Lung (tissue), 12 donors: ENCODE results near the gene SEMG1. TPM values are rescaled to one million over a fixed set of nuclear protein-coding genes. Genes with fewer than 3 reads are reported as not detected.
A peak's percentile ranks its signal among the peaks of the same experiment; 100 is the strongest.

ENCODE experiments used
- ATAC-seq: fragments of 200-7000 bp; cut with Tn5 transposase; one replicate; pipeline ENCODE4 v1.9.1; 2020; ENCODE audit warnings: moderate number of reproducible peaks; ENCODE audit not compliant: insufficient read depth, low FRiP score
- DNase-seq, 3 donors: peaks; one replicate each; pipeline ENCODE4 v3.0.0-alpha.2; 2013 to 2017
- H3K27ac ChIP-seq, 2 donors: one replicate each; pipeline ENCODE4 v1.5.1; 2013; ENCODE audit warnings: mild to moderate bottlenecking in 2 of 2, moderate library complexity in 2 of 2, control low read depth in 1 of 2, inconsistent platforms in 1 of 2, low read depth in 1 of 2, low read length in 1 of 2
- H3K27me3 ChIP-seq, 3 donors: one replicate each; pipeline ENCODE4 v1.5.1; 2013; ENCODE audit warnings: low read length in 2 of 3; ENCODE audit not compliant: control insufficient read depth in 3 of 3, insufficient read depth in 3 of 3
- H3K36me3 ChIP-seq, 4 donors: one replicate each; pipeline ENCODE4 v1.5.1; 2013; ENCODE audit warnings: low read length in 4 of 4, mild to moderate bottlenecking in 1 of 4, moderate library complexity in 1 of 4; ENCODE audit not compliant: control insufficient read depth in 4 of 4, insufficient read depth in 4 of 4
- H3K4me1 ChIP-seq, 5 donors: one replicate each; pipeline ENCODE4 v1.5.1; 2013; ENCODE audit warnings: low read length in 5 of 5, mild to moderate bottlenecking in 2 of 5, moderate library complexity in 1 of 5; ENCODE audit not compliant: control insufficient read depth in 5 of 5, insufficient read depth in 5 of 5
- H3K4me3 ChIP-seq: one replicate; pipeline ENCODE4 v1.5.1; 2013; ENCODE audit warnings: mild to moderate bottlenecking, control low read depth, moderate library complexity
- H3K9ac ChIP-seq, 2 donors: one replicate each; pipeline ENCODE4 v1.5.1; 2013; ENCODE audit warnings: low read length in 2 of 2, control low read depth in 1 of 2; ENCODE audit not compliant: insufficient read depth in 1 of 2
- H3K9me3 ChIP-seq, 4 donors: one replicate each; pipeline ENCODE4 v1.5.1; 2013; ENCODE audit warnings: low read length in 3 of 4, mild to moderate bottlenecking in 1 of 4, moderate library complexity in 1 of 4; ENCODE audit not compliant: control insufficient read depth in 4 of 4, insufficient read depth in 3 of 4
- WGBS, 2 donors: extraction: QIAGEN DNeasy Blood & Tissue Kit; methylation state at CpG; one replicate each; pipeline ENCODE4 v1.1.7; 2013; 5-methylcytosine and 5-hydroxymethylcytosine counted together
- polyA plus RNA-seq, 2 donors: library from polyadenylated mRNA; stranded (reverse); fragments of 200-250 nt; gene quantifications; one replicate each; pipeline ENCODE4 v1.2.1, GENCODE V29; 2013
- total RNA-seq, 2 donors: library from RNA; depleted of rRNA in 1 of 2; stranded (reverse); fragments of >200 nt in 1 of 2; gene quantifications; one replicate each; pipeline ENCODE4 v1.2.1, GENCODE V29; 2014 to 2021
- TF ChIP-seq, protein P1 (sequence below): IDR thresholded peaks from 2 replicates; pipeline ENCODE4 v1.5.1; 2012; ENCODE audit warnings: mild to moderate bottlenecking; ENCODE audit errors: control extremely low read depth, extremely low read depth
- donor health status: control.
- donor health status: control.
- donor health status: Bipolar disorder and iron deficiency.
- donor health status: healthy.
- donor health status: DM: yes; HTN: yes; CAD: no.

SEMG1 gene
- total and polyA plus RNA-seq, 4 donors = 0.14 TPM; not detected in 3

- ATAC-seq (no peak), DNase-seq (no peak)
- Histone ChIP-seq H3K27me3 (peaks cover 0 to 12% (median 2%) of the 10 kb centered on the region in 3 donors), H3K27ac (no peak overlapping the region), H3K36me3 (no peaks in the 10 kb centered on the region), H3K4me3 (no peak overlapping the region), H3K9ac (no peak overlapping the region), H3K9me3 (no peaks in the 10 kb centered on the region), H3K4me1 (peaks cover 0 to 28% (median 8%) of the 10 kb centered on the region in 5 donors)
- TF ChIP-seq, protein P1, sequence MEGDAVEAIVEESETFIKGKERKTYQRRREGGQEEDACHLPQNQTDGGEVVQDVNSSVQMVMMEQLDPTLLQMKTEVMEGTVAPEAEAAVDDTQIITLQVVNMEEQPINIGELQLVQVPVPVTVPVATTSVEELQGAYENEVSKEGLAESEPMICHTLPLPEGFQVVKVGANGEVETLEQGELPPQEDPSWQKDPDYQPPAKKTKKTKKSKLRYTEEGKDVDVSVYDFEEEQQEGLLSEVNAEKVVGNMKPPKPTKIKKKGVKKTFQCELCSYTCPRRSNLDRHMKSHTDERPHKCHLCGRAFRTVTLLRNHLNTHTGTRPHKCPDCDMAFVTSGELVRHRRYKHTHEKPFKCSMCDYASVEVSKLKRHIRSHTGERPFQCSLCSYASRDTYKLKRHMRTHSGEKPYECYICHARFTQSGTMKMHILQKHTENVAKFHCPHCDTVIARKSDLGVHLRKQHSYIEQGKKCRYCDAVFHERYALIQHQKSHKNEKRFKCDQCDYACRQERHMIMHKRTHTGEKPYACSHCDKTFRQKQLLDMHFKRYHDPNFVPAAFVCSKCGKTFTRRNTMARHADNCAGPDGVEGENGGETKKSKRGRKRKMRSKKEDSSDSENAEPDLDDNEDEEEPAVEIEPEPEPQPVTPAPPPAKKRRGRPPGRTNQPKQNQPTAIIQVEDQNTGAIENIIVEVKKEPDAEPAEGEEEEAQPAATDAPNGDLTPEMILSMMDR = no peak
Measured at GRCh38 chr20:45248609-45249008, 41.8 kb downstream of the SEMG1 start.

GRCh38 chr20:45251884-45252560 lies 45.2 kb downstream of the SEMG1 start:
- peak; percentile 59 to 76 (median 73) for DNase-seq
- 19 to 26% methylated on average over 5 of the region's 5 CpGs for WGBS, 2 donors
- H3K9ac ChIP-seq = no peak overlapping the region
- H3K4me1 ChIP-seq = peaks cover 0 to 43% (median 13%) of the 10 kb centered on the region in 5 donors
- no peak overlapping the region for H3K27ac ChIP-seq
- peak overlapping the region; percentile 2 for H3K4me3 ChIP-seq
- TF ChIP-seq, protein P1 = no peak
- H3K27me3 ChIP-seq = peaks cover 0 to 2% (median 0%) of the 10 kb centered on the region in 3 donors
- no peaks in the 10 kb centered on the region for H3K36me3 ChIP-seq
- no peaks in the 10 kb centered on the region for H3K9me3 ChIP-seq
- no peak for ATAC-seq

DNA sequence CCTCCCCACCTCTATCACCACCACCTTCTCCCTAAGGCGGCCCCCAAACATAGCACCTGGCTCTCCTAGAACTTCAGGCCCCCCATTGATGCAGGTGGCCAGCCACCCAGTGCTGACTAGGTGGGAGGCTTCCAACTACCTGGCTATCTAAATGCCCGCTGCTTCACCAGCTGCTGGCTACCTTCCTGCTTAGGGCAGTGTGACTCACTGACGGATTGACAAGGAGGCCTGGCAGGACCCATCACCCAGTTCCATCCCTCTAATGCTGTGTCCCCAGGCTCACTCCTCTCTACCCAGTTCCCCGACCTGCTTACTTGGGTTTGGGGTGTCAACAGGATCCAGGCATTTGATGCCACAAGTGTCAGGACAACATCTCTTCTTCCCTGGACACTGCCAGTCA lies 46.4 kb downstream of the SEMG1 start:
- Histone ChIP-seq H3K4me1 (peaks cover 0 to 34% (median 13%) of the 10 kb centered on the region in 5 donors), H3K36me3 (no peaks in the 10 kb centered on the region), H3K4me3 (peak overlapping the region; percentile 7), H3K9me3 (no peaks in the 10 kb centered on the region), H3K27ac (peak overlapping the region in 1 of 2 donors; percentile 63), H3K9ac (no peak overlapping the region), H3K27me3 (no peaks in the 10 kb centered on the region)
- TF ChIP-seq, protein P1 = no peak
- WGBS, 2 donors = 78 to 89% methylated on average over 4 of the region's 4 CpGs
- ATAC-seq (no peak), DNase-seq (no peak)
